ENCODE measurements around the gene LRRC23.

Gene LRRC23

GRCh38 chr12:6945613-6946012 is 41.0 kb downstream of the LRRC23 start:
- no peak for TF ChIP-seq YY1 (IDR thresholded peaks at IDR 0.05; ENCODE audit: low read depth)
- no peak for TF ChIP-seq TEAD4 (IDR thresholded peaks at IDR 0.05)
- no peak for TF ChIP-seq TCF12 (IDR thresholded peaks at IDR 0.05; ENCODE audit: low read depth)
- no peak for TF ChIP-seq MAX (IDR thresholded peaks at IDR 0.05)
- no peak for TF ChIP-seq USF1 (IDR thresholded peaks at IDR 0.05)
- no peak for TF ChIP-seq NFIC (IDR thresholded peaks at IDR 0.05)
- no peak for TF ChIP-seq REST (IDR thresholded peaks at IDR 0.05; ENCODE audit: low read depth)
- TF ChIP-seq CREB1 (IDR thresholded peaks at IDR 0.05; ENCODE audit: low read depth) = no peak
- TF ChIP-seq RAD21 (IDR thresholded peaks at IDR 0.05; ENCODE audit: low read depth) = no peak
- no peak for TF ChIP-seq ZBTB7A (IDR thresholded peaks at IDR 0.05; ENCODE audit: low read depth)
- TF ChIP-seq EP300 (IDR thresholded peaks at IDR 0.05; ENCODE audit: borderline replicate concordance) = no peak
- TF ChIP-seq FOXM1 (IDR thresholded peaks at IDR 0.05; ENCODE audit: borderline replicate concordance, low read depth) = no peak
- no peak for TF ChIP-seq EGR1 (IDR thresholded peaks at IDR 0.05)
- TF ChIP-seq TAF1 (IDR thresholded peaks at IDR 0.05; ENCODE audit: low read depth) = no peak
- no peak for TF ChIP-seq CEBPB (IDR thresholded peaks at IDR 0.05)

GRCh38 chr12:6946033-6946919 is 41.7 kb downstream of the LRRC23 start:
- no peak for TF ChIP-seq CEBPB (IDR thresholded peaks at IDR 0.05)
- no peak for TF ChIP-seq USF1 (IDR thresholded peaks at IDR 0.05)
- 0 out of 2 replicates have a peak, but pooled peaks have one; percentile 8 for TF ChIP-seq EGR1 (IDR thresholded peaks at IDR 0.05)
- TF ChIP-seq FOXM1 (IDR thresholded peaks at IDR 0.05; ENCODE audit: borderline replicate concordance, low read depth) = no peak
- peak; percentile 56 for TF ChIP-seq YY1 (IDR thresholded peaks at IDR 0.05; ENCODE audit: low read depth)
- peak; percentile 28; the same call in 1 of the 2 replicates for TF ChIP-seq CREB1 (IDR thresholded peaks at IDR 0.05; ENCODE audit: low read depth)
- 0 out of 2 replicates have a peak, but pooled peaks have one; percentile 20 for TF ChIP-seq EP300 (IDR thresholded peaks at IDR 0.05; ENCODE audit: borderline replicate concordance)
- no peak for TF ChIP-seq TEAD4 (IDR thresholded peaks at IDR 0.05)
- 0 out of 2 replicates have a peak, but pooled peaks have one; percentile 68 for TF ChIP-seq TAF1 (IDR thresholded peaks at IDR 0.05; ENCODE audit: low read depth)
- TF ChIP-seq MAX (IDR thresholded peaks at IDR 0.05) = peak; percentile 2; the same call in 1 of the 2 replicates
- TF ChIP-seq NFIC (IDR thresholded peaks at IDR 0.05) = no peak
- TF ChIP-seq TCF12 (IDR thresholded peaks at IDR 0.05; ENCODE audit: low read depth) = peak; percentile 37; the same call in 1 of the 2 replicates
- TF ChIP-seq RAD21 (IDR thresholded peaks at IDR 0.05; ENCODE audit: low read depth) = no peak
- no peak; the same call in 1 of the 2 replicates for TF ChIP-seq ZBTB7A (IDR thresholded peaks at IDR 0.05; ENCODE audit: low read depth)
- no peak for TF ChIP-seq REST (IDR thresholded peaks at IDR 0.05; ENCODE audit: low read depth)

- TF ChIP-seq REST (IDR thresholded peaks at IDR 0.05; ENCODE audit: low read depth) (no peak), TEAD4 (IDR thresholded peaks at IDR 0.05) (no peak), TAF1 (IDR thresholded peaks at IDR 0.05; ENCODE audit: low read depth) (no peak), RAD21 (IDR thresholded peaks at IDR 0.05; ENCODE audit: low read depth) (no peak), EP300 (IDR thresholded peaks at IDR 0.05; ENCODE audit: borderline replicate concordance) (no peak), YY1 (IDR thresholded peaks at IDR 0.05; ENCODE audit: low read depth) (no peak), USF1 (IDR thresholded peaks at IDR 0.05) (no peak), CREB1 (IDR thresholded peaks at IDR 0.05; ENCODE audit: low read depth) (no peak), TCF12 (IDR thresholded peaks at IDR 0.05; ENCODE audit: low read depth) (no peak), CEBPB (IDR thresholded peaks at IDR 0.05) (no peak), EGR1 (IDR thresholded peaks at IDR 0.05) (no peak), FOXM1 (IDR thresholded peaks at IDR 0.05; ENCODE audit: borderline replicate concordance, low read depth) (no peak), ZBTB7A (IDR thresholded peaks at IDR 0.05; ENCODE audit: low read depth) (no peak), NFIC (IDR thresholded peaks at IDR 0.05) (no peak), MAX (IDR thresholded peaks at IDR 0.05) (no peak)
Measured at GRCh38 chr12:6946920-6947374, 42.3 kb downstream of the LRRC23 start.
